ENCODE measurements around the gene FAM181B.

FAM181B gene

DNA sequence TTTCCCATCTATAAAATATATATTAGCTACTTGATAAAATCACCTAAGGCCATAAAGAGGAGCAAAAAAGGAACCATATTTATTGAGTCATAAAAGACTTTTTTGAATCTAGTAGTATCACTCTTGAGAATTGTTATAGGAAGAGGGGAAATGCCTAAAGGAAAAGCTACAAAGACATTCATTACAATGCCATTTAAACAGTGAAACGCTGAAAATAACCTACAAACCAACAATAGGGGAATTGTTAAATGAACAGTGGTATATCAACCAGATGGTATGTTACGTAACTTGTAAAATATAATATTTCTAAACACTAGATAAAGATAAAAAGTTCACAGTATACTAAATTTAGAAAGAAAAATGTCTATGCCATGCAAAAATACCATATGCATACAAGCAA, 47.5 kb downstream of the FAM181B start:
- no peak overlapping the region for H3K4me3 ChIP-seq
- no peak for DNase-seq (ENCODE audit: low spot score)
- no peak for TF ChIP-seq CTCF (IDR thresholded peaks at IDR 0.05)
- H3K27ac ChIP-seq = no peak overlapping the region

GRCh38 chr11:82683029-82683428, 50.6 kb downstream of the FAM181B start:
- no peak for DNase-seq (ENCODE audit: low spot score)
- H3K4me3 ChIP-seq = no peak overlapping the region
- no peak for TF ChIP-seq CTCF (IDR thresholded peaks at IDR 0.05)
- H3K27ac ChIP-seq = no peak overlapping the region

DNA sequence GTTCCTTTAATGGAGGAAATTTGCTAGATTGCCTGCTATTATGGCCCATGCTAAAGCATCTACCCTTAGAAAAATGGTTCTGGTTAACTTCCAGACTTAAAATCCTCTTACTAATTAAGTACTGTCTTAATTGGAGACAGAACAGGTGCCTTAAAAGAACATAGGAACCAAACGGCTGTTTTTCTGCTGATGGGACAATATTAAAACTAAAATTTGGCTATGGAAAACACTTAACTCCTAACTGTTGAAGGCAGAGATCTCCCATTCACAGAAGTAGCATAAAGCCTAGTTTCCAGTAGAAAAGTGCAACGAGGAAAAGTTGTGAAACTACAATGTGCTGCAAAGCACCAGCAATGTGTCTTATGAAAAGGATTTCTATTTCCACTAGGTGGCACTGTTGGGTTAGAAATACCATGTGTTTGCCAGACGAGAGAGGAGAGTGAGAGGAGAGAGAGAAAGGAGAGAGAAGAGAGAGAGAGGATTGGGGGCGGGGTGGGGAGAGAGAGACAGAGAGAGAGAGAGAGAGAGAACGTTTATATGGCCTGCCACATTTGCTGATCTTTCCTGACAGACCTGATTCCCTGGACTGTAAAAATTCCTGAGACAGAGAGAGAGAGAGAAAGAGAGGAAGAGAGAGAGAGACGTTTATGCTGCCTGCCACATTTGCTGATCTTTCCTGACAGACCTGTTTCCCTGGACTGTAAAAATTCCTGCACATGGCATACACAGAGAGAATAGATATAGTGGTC, 51.5 kb downstream of the FAM181B start:
- DNase-seq (ENCODE audit: low spot score) = no peak
- H3K4me3 ChIP-seq = no peak overlapping the region
- peak; percentile 47 for TF ChIP-seq CTCF (IDR thresholded peaks at IDR 0.05)
- H3K27ac ChIP-seq = no peak overlapping the region

DNA sequence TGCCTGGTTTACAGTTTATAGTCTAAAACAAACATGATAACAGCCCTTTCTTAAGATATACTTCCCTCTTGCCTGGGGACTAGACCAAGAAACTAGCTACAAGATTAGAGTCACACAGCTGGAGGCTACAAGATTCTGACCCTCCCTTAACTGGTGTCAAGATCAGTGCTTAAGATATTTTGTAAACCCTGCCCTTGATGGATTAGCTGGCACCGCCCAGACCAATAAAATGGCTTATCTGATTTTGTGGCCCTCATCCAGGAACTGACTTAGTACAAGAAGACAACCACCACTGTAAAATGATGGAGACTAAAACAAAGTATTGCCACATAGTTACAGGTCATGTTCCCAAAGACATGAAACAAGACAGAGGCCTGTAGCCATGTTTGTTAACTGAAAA, 53.4 kb downstream of the FAM181B start:
- no peak for DNase-seq (ENCODE audit: low spot score)
- TF ChIP-seq CTCF (IDR thresholded peaks at IDR 0.05) = no peak
- Histone ChIP-seq H3K4me3 (no peak overlapping the region), H3K27ac (no peak overlapping the region)
